Measurements from ENCODE around the gene MYO16. TPM values are rescaled to one million over a fixed set of nuclear protein-coding genes. Genes with fewer than 3 reads are reported as not detected.
"Not testable (repeated sequence)": the region's sequence is repeated elsewhere in the genome, so short reads cannot be mapped to it uniquely, and the experiment has no call there.

Gene MYO16
- total RNA-seq, 2 experiments from 2014 or later, result not detected

DNA sequence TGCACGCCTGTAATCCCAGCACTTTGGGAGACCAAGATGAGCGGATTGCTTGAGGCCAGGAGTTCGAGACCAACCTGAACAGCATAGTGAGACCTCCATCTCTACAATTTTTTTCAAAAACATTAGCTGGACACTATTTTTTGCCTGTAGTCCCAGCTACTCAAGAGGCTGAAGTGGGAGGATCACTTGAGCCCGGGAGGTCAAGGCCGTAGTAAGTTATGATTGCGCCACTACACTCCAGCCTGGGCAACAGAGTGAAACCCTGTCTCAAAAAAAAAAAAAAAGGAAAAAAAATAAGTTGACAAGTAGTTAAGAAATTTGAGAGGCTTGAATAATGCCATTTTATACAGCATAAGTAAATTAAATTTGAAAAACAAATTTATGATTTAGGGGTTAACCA, 330.6 kb downstream of the MYO16 start:
- ChIA-PET CTCF (interaction anchor here (0.7 kb wide), 2 partner anchors 12 to 21 kb away, joined by 3 read pairs; no protein-coding TSS in a partner anchor), POLR2A (no interaction called here)

DNA sequence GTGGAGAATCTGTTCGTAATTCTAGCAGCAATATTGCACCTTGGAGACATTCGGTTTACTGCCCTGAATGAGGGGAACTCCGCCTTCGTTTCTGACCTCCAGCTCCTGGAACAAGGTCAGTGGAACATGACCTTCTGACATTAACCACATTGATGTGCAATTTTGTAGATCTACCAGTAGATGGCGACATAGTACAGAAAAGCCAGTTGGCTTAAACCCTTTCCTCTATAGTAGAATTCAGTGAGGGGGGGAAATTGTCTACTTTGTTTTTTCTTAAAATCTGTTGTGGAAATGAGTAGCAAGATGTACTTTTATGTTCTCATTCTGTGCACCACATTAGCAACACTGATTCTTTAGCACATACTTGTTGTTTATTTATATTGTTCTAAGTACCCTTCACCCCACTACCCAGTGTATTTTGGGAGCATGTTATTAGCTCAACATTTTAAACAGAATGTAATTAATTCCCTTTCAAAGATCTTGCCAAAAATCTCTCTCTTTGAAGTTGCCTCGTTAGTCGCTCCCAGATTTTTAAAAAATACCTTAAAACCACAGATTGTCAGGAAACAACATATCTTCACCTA, 332.2 kb downstream of the MYO16 start:
- ChIA-PET POLR2A (no interaction called here), CTCF (interaction anchor here (0.6 to 1.4 kb wide), 3 partner anchors 47 to 823 kb away, joined by 3 to 4 read pairs (median 3); no protein-coding TSS in a partner anchor)

DNA sequence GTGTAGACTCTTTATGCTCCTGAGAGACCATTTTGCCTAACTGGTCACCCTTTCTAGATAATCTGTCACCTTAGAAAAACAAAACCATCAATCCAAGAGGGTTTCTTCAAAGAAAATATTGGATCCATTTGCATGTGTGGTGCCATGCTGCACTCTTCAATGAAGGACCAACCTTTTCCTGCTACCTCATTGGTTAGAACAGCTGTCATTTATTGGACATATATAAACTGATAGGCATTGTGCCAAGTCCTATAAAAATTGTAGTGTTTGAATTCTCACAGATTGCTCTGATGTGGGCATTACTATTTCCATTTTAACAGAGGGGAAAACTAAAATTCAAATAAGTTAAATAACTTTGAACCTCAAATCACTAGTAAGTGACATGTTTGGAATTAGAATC, 333.2 kb downstream of the MYO16 start:
- POLR2A ChIA-PET, result no interaction called here
- CTCF ChIA-PET, result no interaction called here

DNA sequence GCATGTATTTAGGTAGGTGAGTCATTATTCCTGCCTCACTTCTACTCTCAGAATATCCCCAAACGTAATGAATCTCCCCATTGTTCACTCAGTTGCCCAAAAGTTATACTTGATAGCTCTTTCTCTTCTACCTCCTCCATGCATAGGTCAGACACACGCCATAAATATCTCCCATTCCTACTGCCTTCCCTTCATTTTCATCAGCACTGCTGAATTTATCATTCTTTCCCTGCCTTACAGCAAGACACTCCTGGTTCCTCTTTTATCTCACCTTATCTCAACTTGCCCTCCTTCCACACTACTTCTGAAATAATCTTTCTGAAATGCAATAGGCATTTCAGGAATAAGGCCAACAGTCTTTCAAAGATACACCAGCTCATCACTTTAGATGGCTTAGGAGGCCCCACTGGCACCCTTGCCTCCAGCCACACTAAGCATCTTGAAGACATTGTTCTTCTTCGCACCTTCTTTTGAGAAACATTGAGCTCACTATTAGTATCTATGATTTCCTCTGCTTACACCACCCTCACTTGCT, 333.9 kb downstream of the MYO16 start:
- ChIA-PET POLR2A (no interaction called here), CTCF (no interaction called here)

DNA sequence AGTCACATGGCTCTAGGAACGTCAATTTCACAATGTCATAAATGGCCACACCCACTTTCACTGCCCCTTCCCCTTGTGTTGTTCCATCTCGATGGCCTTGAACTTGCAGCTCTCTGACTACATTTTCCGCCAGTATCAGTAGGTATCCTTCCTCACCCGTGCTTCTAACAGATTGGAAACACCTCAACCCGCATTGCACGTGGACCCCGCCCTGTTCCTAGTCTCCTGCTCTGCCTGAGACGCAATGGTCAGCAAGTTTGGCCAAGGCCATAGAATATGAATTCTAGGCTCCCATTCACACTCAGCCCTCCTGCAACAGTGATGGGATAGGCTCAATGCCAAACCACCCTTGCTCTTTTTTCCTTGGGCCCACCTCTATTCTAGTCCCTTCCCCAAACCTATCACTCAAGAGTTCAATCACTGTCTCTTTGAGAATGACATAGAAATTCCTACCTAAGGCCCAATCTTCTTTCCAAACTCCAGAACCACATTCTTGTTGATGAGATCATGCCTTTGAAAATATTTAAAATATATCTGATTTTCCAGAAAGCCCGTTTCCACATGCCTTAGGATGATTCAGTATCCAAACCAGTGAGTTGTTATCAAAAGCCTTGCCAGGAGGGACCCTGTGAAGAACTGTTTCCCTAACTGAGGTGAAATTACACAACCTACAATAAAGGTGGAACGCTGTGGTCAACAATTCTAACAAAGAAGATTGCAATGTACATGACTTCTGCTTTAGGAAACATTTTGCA, 334.6 kb downstream of the MYO16 start:
- ChIA-PET CTCF (no interaction called here), POLR2A (no interaction called here)

DNA sequence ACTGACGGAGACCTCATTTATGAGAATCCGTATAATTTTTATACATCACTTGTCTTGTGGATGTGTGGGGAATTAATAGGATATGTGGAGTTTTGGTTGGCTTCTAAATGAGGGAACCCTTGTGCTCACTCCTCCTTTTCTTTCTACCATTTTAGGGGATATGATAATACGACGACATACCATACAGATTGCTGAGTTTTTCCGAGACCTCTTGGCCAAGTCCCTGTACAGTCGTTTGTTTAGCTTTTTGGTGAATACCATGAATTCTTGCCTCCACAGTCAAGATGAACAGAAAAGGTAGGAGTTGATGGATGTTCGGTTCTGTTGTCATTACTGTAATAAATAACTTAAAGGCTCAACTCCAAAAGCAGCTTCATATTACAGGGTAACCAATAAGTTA, 335.2 kb downstream of the MYO16 start:
- ChIA-PET CTCF (no interaction called here), POLR2A (no interaction called here)

DNA sequence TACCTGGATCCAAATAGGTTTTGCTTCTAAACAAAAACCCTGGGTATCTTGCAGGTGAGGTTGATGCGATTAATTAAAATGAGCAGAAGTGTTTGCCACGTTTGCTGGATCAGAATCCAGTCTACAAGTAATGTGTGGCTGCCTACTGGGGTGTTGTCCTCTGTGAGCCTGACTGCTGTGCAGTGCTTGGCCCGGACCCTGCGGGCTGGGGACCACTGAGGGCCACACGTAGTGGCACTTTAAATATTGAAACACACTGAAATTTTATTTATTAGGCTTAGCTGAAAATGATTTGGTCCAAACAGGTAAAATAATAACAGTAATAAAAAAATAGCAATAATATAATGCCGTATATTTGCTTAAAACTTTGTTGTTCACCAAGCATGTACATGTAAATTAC, 338.0 kb downstream of the MYO16 start:
- CTCF ChIA-PET, result no interaction called here
- POLR2A ChIA-PET, result no interaction called here

DNA sequence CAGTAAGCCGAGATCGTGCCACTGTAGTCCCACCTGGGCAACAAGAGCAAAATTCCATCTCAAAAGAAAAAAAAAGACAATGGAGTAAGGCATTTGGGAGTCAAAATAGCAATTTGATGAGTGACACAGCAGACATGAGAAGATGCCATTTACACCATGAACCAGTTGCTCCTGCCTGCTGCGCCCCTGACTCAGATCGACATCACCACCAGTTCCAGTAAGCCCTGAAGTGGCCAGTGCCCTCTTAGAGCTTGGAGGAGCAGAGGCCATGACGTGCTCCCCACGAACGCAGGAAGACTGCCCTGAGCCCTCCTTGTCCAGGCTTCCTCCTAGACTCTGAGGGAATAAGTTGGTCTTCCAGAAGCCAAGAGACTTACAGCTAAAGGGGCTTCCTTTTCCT, 339.2 kb downstream of the MYO16 start:
- CTCF ChIA-PET, result no interaction called here
- POLR2A ChIA-PET, result no interaction called here

DNA sequence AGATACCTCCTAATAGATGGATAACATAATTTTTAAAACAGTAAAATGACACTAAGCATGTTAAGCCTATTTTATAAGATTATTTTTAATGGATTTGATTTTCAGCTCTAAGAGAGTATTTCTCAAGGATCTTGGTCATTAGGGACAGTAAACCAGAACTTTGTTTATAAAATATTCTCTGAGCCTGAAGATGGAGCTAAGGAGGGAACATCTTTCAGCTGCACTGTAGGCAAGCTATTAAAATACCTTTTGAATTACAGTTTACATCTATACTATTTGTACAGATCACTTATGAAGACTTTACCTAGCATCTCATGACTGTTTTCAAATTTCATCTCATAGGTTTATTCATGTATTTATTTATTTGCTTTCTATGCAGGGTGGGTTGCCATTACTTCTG, 345.3 kb downstream of the MYO16 start:
- ChIA-PET CTCF (no interaction called here), POLR2A (no interaction called here)

DNA sequence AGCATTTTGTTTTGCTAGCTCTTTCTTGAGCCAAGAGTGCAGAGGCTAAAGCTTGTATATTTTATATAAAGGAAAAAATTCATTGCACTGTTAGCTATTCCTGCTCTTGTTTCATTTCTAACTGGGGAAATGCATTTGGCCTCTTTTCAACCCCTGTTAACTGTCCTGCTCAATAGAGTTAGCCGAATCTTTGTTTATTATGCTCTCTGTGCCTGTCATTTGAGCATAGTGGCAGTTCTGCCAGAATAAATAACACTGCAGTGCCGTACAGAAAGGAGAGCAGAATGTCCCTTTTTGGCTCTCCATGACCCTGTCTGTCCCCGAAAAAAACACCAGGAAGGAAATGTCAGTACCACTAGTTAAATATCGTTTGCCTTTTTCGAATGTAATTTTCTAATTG, 350.8 kb downstream of the MYO16 start:
- ChIA-PET POLR2A (no interaction called here), CTCF (no interaction called here)

DNA sequence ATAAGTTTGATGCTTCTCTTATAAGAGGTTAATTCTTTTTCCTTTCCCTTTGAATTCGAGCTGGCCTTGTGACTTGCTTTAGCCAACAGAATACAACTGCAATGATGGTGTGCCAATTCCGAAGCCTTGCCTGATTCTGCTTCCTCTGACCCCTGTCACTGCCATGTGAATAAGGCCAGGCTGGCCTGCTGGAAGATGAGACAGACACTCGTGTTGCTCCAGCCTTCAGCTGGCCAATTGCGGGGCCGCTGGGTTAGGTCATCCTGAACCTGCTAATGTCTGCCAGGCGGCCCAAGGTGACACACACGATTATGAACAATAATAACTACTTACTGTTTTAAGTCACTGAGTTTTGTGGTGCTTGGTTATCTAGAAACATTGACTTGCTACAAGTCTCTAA, 352.0 kb downstream of the MYO16 start:
- POLR2A ChIA-PET, result no interaction called here
- CTCF ChIA-PET, result interaction anchor here (0.6 kb wide), 2 partner anchors 21 to 25 kb away, joined by 3 read pairs; no protein-coding TSS in a partner anchor

DNA sequence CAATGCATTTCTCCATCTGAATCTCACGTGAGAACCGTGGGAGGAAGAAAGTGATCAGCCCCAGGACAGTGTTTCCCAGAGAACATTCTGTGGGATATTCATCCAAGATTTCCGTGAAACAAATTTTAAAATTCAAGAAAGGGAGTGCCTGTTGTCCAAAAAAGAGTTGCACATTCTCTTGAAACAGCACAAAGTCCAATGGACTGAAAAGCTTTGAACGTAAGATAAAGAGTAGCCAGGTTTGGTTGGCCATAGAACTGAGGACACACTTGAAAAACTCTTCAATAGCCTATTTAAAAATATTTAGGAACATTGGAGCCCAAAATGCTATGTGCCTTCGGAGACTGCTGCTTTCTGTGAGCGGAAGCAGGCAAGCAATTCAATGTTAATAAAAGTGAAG, 353.9 kb downstream of the MYO16 start:
- ChIA-PET POLR2A (no interaction called here), CTCF (no interaction called here)

DNA sequence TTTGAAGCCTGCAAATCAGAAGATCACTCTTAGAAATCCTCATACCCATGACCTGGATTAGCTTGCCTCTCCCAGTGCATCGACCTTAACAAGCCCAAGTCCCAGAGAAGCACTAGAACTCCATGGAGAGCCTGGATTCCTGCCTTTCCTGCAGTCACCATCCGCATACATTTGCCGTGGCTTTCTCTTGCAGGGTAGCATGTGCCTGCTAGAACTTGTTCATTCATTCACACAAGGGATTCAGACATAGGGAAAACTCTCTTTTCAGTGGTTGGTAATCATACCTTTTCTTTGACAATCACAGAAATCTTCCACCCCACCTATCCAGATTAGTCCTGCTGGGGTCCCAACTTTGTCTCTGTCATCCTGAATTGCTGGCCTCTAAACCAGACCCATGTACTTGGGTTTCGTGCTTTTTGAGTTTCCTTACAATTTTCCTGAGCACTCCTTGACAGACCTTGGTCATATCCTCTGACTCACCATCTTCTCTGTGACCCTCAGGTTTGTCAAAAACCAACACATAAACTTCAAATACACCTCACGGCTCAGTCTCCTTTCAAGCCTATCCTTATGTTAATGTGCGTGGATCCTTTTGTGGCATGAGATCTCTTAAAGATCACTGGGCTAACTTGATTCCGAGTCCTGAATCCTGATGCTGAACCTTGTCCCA, 355.0 kb downstream of the MYO16 start:
- CTCF ChIA-PET, result no interaction called here
- POLR2A ChIA-PET, result no interaction called here

DNA sequence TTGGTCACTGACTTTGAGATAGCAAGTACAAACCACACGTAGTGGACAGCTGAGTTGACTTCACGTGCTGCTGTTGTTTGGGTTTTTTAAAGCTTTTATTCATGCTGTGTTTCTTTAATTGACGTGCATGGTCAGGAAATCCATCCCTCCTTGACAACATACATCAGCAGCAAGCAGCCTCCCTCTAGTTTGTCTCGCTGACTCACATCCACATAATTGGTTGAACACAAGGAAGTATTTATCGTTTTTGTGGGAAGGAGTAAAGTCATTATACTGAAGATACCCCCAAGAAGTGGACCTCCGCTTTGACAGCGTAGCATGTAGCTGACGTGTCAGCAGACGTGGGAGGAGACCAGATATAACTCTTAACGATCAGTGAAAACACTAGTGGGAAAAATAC, 355.8 kb downstream of the MYO16 start:
- ChIA-PET CTCF (no interaction called here), POLR2A (no interaction called here)

DNA sequence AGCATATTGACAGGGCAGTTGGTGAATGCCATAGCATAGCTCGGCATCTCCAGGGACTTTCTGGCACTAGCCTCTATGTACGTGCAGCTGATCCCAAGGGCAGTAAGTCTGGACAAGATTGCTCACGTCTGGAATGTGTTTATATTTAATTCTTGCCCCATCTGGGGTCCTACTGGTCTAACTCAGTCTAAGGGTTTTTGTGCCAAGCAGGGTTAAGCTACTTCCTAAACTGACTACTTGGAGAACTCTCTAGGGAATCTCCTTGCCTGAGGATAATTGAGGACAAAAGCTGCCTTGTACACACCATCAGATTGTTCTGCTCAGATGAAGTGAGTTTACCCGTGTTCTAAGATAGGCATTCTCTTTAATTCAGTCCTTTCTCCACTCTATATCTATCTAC, 358.1 kb downstream of the MYO16 start:
- CTCF ChIA-PET, result no interaction called here
- POLR2A ChIA-PET, result no interaction called here

DNA sequence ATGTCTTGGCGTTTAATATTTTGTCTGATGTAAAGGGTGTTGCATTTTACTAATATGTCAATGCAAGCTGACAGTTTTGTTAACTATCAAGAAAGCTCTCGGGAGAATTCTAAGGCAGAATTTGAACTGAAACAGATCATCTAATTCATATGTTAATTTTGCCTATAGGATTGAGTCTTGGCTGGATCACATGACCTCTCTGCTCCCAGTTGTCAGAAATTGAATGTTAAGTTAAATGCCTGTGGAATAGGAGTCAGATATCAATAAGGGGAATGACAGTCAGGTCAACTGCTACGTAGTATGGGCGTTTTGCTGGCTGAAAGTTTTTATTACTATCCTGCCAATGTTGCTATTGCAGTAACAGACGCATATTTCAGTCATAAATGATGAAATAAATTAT, 358.5 kb downstream of the MYO16 start:
- CTCF ChIA-PET, result no interaction called here
- POLR2A ChIA-PET, result no interaction called here

DNA sequence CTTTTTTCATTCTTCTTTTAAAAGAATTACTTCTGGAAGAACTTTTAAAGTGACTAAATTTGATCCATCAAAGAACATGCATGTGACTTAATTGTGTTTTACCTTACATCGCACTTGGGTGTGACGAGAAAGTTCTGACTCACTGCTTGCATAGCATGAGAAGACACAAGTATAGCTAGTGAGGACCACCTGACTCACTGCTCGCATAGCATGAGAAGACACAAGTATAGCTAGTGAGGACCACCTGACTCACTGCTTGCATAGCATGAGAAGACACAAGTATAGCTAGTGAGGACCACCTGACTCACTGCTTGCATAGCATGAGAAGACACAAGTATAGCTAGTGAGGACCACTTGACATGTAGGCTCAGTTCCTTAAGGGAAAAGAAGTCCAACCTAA, 362.0 kb downstream of the MYO16 start:
- CTCF ChIA-PET, POLR2A ChIA-PET: not testable (repeated sequence)

DNA sequence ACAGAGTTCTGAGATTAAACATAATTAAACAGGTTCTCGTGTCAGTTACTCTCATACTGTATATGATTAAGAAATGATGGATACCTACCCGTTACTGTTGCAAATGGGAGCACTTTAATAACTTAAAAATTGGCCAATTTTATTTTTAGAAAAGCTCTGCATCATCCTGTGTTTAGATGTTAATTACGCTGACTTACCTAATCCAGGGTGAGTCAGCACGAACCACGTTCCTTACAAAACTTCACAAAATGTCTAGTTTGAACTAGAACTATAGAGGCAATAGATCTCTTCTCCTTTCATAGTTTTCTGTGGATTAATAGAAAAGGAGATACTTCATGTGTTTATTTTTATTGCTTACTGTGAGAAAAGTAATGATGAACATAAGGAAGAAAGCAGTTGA, 363.9 kb downstream of the MYO16 start:
- ChIA-PET POLR2A (no interaction called here), CTCF (no interaction called here)

DNA sequence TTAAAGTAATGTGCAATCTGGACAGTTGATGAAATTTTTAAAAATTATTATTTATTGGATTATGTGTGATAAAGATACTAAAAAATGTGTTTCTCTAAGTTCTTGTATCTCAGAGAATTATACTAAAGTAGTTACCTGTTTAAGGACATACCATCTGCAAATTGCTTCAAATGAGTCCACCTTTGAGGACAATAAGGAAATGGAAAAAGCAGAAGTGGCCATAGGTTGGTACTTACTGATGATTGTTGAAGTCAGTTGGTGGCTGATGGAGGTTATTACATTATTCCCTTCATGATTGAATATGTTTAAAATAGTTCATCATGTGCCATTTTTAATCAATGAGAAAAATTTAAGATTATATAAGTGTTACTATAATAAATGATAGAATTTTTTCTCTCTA, 367.0 kb downstream of the MYO16 start:
- POLR2A ChIA-PET, result no interaction called here
- CTCF ChIA-PET, result no interaction called here

DNA sequence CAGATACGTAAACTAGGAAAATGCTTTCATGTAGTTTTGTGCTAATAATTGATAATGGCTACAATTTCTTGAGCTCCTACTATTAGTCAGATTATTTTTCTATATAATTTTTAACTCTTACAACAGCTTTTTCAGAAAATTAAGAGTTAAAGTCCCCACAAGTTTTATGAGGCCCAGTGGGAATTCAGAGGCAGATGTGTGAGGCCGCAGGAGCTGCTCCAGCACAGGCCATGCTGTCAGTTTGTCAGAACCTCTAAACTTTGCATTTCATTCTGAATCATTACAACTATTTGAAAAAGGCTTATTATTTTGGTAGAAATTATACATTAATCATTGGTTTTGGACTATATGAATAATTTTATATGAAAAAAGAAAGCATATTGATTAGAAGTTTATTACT, 370.8 kb downstream of the MYO16 start:
- ChIA-PET POLR2A (no interaction called here), CTCF (no interaction called here)

DNA sequence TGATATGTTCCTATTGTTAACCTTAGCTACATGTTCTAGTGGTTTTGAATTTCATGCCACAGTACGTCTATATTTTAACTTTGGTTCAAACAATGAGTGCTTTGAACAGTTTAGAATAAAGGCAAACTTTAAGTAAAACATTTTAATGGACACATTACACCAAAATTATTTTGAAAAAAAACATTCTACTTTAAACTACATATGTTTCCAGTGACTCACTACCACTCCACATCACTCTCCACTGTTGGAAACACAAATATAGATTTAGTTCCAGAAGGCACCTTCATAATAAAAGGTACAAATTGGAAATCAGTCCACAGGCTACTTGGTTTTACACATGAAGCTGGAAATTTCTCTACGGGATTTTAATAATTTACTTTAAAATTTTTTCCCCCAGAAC, 373.5 kb downstream of the MYO16 start:
- POLR2A ChIA-PET, result no interaction called here

More for the DNA sequence above, 373.5 kb downstream of the MYO16 start:
- CTCF ChIA-PET, result no interaction called here

Measured in activated CD8-positive, alpha-beta memory T cell treated with anti-CD3 and anti-CD28 coated beads for 36 hours (primary cell).